Germinal center (tissue), 1 donor: ENCODE measurements around the gene MAP2K5.
A peak's percentile ranks its signal among the peaks of the same experiment; 100 is the strongest.

Source experiments
- DNase-seq: peaks from one replicate; pipeline ENCODE4 v3.0.0; 2012; ENCODE audit warnings: mixed read lengths, low spot score

MAP2K5 gene

DNA sequence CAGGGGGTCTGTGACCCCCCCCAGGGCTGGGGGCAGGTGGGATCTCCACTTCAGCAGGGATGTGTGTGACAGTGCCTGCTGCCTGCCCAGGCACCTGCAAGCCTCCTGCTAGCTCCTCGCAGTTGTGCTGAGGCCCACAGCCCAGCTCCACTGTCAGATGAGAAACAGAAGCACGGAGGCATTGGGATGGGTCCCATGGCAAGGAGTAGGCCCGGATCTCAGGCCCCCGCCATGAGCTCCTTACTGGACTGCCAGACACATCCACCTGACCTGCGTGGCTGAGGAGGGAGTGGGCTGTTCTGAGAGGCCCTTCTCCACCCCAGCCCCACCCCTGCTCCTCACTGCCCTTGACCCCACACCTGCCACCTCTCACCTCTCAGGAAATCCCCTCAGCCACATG lies 264.6 kb downstream of the MAP2K5 start:
- no peak for DNase-seq

GRCh38 chr15:67807836-67808235 lies 265.3 kb downstream of the MAP2K5 start:
- DNase-seq: no peak

DNA sequence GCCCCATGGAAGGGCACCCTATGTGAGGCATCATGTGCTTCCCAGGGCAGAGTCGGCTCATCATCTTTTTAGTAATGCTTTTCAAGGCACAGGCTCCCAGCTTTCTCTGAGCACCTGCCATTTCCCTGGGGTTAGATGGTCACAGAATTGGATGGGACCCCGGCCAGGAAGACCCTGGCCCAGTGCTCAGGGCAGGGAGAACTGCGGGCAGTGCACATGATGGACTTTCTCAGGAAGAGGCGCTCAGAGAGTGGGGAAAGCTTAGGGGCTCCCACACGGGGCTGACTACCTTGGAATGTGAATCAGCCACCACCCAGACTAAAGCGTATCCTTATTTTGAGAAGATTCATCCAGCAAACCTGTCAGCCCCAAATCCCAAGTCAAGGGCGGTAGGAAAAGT lies 266.3 kb downstream of the MAP2K5 start:
- no peak for DNase-seq

DNA sequence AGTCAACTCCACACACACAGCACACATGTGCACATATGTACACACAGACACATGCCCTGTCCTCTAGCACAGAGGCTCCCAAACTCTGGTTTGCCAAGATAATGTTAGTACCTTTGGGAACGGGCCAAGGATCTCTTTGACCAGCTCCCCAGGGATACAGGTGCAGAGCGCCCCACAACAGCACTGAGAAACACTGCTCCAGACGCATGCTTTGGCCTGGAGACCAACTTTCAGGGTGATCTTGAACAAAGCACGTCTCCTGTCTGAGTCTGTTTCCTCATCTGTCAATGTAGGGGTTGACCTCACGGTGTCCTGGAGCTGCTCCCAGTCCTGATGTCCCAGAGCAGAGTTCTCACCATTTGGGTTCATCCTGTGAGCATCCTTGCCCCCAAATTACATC lies 266.9 kb downstream of the MAP2K5 start:
- no peak for DNase-seq

DNA sequence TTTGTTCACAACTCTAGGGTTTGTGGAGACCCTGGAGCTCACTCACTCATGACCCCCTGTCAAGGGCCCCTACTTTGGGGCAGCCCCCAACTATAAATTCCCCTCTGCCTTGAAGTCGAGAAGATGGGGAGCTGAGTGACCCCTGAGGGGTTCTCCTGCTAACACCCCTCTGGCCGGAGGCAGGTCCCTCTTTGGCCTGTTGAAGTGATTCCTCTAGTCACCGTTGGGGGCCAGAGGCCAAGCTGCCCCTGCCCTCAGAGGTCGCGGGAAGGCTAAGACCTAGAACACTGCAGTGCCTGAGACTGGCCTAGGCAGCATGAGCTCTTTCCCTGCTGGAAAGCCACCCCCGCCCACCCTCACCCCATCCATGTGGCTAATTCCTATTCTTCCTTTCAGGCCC lies 267.4 kb downstream of the MAP2K5 start:
- no peak for DNase-seq

- DNase-seq: no peak
These were observed 269.7 kb downstream of the MAP2K5 start for GRCh38 chr15:67812241-67812644.

DNA sequence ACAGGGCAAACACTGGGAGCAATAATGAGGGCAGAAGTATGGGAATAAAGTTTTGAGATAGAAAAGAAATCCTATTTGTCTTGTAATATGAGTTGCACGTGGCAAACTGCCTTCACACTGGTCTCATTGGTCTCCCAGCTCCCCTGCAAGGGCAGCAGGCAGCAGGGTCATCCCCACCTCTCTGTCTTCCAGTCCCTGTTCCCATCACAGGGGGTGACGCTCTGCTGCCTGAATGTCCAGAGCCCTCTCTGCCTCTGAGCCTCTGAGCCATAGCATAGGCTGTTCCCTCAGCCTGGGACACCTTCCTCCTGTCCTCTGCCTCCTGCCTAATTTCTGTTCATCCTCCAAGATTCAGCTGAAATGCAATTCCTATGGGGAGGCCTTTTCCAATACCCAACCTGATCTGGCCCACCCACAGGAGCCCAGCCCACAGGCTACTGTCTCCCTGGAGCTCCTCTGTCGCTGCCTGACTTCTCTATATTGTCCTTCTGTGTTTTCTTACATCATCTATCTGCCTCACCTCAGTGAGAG lies 270.7 kb downstream of the MAP2K5 start:
- no peak for DNase-seq

- no peak for DNase-seq
These were observed 272.6 kb downstream of the MAP2K5 start for GRCh38 chr15:67815036-67815592.

DNA sequence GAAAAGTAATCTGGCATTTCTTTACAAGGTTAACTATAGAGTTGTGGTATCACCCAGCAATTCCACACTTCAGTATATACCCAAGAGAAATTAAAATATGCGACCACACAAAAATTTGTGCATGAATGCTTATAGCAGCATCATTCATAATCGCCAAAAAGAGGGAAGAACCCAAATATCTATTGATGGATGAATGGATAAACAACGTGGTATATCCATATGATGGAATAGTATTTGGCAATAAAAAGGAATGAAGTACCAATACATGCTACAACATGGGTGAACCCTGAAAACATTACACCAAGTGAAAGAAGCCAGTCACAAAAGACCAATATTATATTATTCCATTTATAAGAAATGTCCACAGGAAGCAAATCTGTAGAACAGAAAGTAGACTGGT lies 274.2 kb downstream of the MAP2K5 start:
- no peak for DNase-seq

DNA sequence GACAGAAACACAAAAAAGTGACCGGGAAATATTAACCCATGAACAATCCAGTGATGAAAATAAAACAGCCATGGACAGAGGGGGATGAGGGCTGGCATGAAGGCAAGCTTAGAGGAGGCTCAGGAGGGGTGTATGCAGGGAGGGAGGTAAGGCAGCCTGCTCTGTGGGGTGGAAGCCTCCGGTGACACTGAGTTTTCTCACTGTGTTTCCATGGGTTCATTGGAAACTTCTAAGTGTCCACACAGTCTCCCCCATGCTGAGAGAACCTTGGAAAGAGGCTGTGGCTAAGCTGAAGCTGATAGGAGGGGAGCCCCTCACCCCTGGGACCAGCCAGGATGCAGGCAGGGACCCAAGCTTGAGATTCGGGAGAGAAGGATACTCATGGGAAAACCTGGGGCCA lies 276.0 kb downstream of the MAP2K5 start:
- DNase-seq: no peak

GRCh38 chr15:67819636-67820035 lies 277.1 kb downstream of the MAP2K5 start:
- DNase-seq: no peak

- DNase-seq: no peak
These were observed 277.9 kb downstream of the MAP2K5 start for GRCh38 chr15:67820122-67820991.

GRCh38 chr15:67820992-67821783 lies 278.7 kb downstream of the MAP2K5 start:
- DNase-seq: no peak

- DNase-seq: no peak
These were observed 279.4 kb downstream of the MAP2K5 start for GRCh38 chr15:67821784-67822440.

GRCh38 chr15:67822537-67823313 lies 280.2 kb downstream of the MAP2K5 start:
- no peak for DNase-seq

- no peak for DNase-seq
These were observed 281.1 kb downstream of the MAP2K5 start for GRCh38 chr15:67823314-67824196.

- peak; percentile 6 for DNase-seq
These were observed 281.9 kb downstream of the MAP2K5 start for GRCh38 chr15:67824197-67824968.

- peak; percentile 24 for DNase-seq
These were observed 282.7 kb downstream of the MAP2K5 start, which contains the start of gene SKOR1 for GRCh38 chr15:67824976-67825880. SKOR1 (plus strand) TSS chr15:67825509; CDS start chr15:67825603, 94 bp downstream.
